ENCODE results near the gene DMD. TPM values are rescaled to one million over a fixed set of nuclear protein-coding genes. Genes with fewer than 3 reads are reported as not detected.

Gene DMD
- total and polyA plus RNA-seq, 2 of the 8 experiments (the other 6 are each of a cell fraction or from before 2014, with no cell fraction given) = 4.8 to 7.4 TPM

DNA sequence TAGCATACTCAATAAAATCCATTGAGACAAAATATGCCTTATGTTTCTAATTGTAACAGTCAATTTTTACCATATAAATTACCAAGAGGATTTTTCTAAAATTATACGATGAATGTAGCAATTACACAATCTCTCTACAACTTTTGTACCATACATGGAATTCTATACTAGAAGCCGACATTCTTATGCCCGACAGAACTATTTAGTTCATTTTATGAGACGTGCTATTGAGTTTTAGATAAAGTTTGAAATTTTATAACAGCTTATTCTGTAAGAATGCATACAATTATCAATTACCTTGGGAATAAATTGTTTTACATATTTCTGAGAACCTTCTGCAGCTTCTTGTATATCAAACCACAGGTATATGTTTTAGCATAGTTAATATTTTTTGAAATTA, 431.2 kb downstream of the DMD start:
- Histone ChIP-seq H3K27ac (ENCODE audit: low read depth, low read length) (no peak overlapping the region), H3K79me2 (ENCODE audit: control insufficient read depth in 1 of 2, insufficient read depth in 2 of 2, low read length in 2 of 2) (no peaks in the 10 kb centered on the region), H3K9ac (replicated peaks in 1 of 4; ENCODE audit: extremely low read depth in 1 of 4, low read depth in 3 of 4, low read length in 3 of 4) (no peak overlapping the region), H2BK15ac (ENCODE audit: low read length) (no peak overlapping the region), H3K18ac (ENCODE audit: extremely low read depth, low read length) (no peak overlapping the region), H3K4ac (replicated peaks; ENCODE audit: insufficient read length, low read depth, low read length) (no peak overlapping the region), H2AK5ac (ENCODE audit: low read depth, low read length) (no peak overlapping the region), H4K8ac (ENCODE audit: extremely low read depth, insufficient read depth, low read length) (no peak overlapping the region), H2BK12ac (ENCODE audit: low read depth, low read length) (no peak overlapping the region), H3K56ac (replicated peaks; ENCODE audit: insufficient read length, low read depth, low read length) (no peak overlapping the region), H3K4me2 (ENCODE audit: insufficient read depth in 1 of 2, low read depth in 2 of 2, low read length in 2 of 2) (no peak overlapping the region), H3K79me1 (ENCODE audit: low read depth, low read length) (no peaks in the 10 kb centered on the region), H3K4me3 (ENCODE audit: extremely low read depth in 1 of 4, insufficient read depth in 2 of 4, low read depth in 3 of 4, low read length in 4 of 4) (no peak overlapping the region), H4K20me1 (replicated peaks in 1 of 2; ENCODE audit: control insufficient read depth in 1 of 2, insufficient read depth in 2 of 2, low read length in 2 of 2) (no peaks in the 10 kb centered on the region), H3K14ac (ENCODE audit: insufficient read length) (no peak overlapping the region), H3K9me3 (ENCODE audit: insufficient read depth in 2 of 2, low read depth in 1 of 2, low read length in 1 of 2) (peaks cover under 1 to 4% of the 10 kb centered on the region in 2 experiments; a peak in 1 of 4 replicates), H3K27me3 (replicated peaks in 1 of 4; ENCODE audit: control insufficient read depth in 3 of 4, extremely low read depth in 1 of 4, insufficient read depth in 3 of 4, low read length in 3 of 4) (no peaks in the 10 kb centered on the region), H3K23ac (ENCODE audit: insufficient read length) (no peak overlapping the region), H2BK5ac (ENCODE audit: low read depth, low read length) (no peak overlapping the region), H2BK120ac (replicated peaks; ENCODE audit: low read depth, low read length) (no peak overlapping the region), H3K23me2 (ENCODE audit: low read depth, low read length) (no peaks in the 10 kb centered on the region), H3K4me1 (replicated peaks in 1 of 4; ENCODE audit: control insufficient read depth in 3 of 4, insufficient read depth in 4 of 4, low read length in 3 of 4) (peaks cover 0 to 2% (median 0%) of the 10 kb centered on the region in 4 experiments; a peak in 1 of 7 replicates), H2BK20ac (ENCODE audit: low read length) (no peak overlapping the region), H4K5ac (ENCODE audit: insufficient read length, low read depth, low read length) (no peak overlapping the region), H4K91ac (replicated peaks; ENCODE audit: insufficient read length, low read length) (no peak overlapping the region), H3K36me3 (ENCODE audit: control insufficient read depth in 2 of 4, insufficient read depth in 4 of 4, low read length in 3 of 4) (no peaks in the 10 kb centered on the region), H2AFZ (ENCODE audit: low read length) (no peak overlapping the region)
- CTCF ChIA-PET (ENCODE audit: partially characterized antibody) = no interaction called here
- DNase-seq (ENCODE audit: low read depth in 1 of 2, low spot score in 2 of 2) (no peak), FAIRE-seq (no peak)
- POLR2A ChIA-PET (ENCODE audit: partially characterized antibody) = no interaction called here
- 95% methylated on average over 4 of the region's 4 CpGs; no CpG with 5 or more reads in 1 of the 2 experiments for WGBS, 2 experiments (ENCODE audit: extremely low coverage in 1 of 2, insufficient coverage in 1 of 2, insufficient read length in 1 of 2, insufficient replicate concordance in 2 of 2, low coverage in 1 of 2, low lambda C conversion rate in 2 of 2, missing lambda C conversion rate in 1 of 2)
- no peak for TF ChIP-seq BCL11A (IDR thresholded peaks at IDR 0.05; ENCODE audit: low read depth in 2 of 2, low read length in 2 of 2)
- TF ChIP-seq GABPA (IDR thresholded peaks at IDR 0.05; ENCODE audit: borderline replicate concordance, insufficient read depth, low read length) = no peak
- TF ChIP-seq MAX (IDR thresholded peaks at IDR 0.05) = no peak
- no peak for TF ChIP-seq TAF1 (IDR thresholded peaks at IDR 0.05; ENCODE audit: low read depth, low read length)
- no peak for TF ChIP-seq SAP30 (IDR thresholded peaks at IDR 0.05; ENCODE audit: insufficient read depth, insufficient replicate concordance, low read length)

All from H1 (cell line).